Parietal lobe (tissue), 1 donor: ENCODE results near the gene TRIP11. TPM values are rescaled to one million over a fixed set of nuclear protein-coding genes. Genes with fewer than 3 reads are reported as not detected.

Source experiments
- total RNA-seq: library from RNA; depleted of rRNA; stranded (reverse); fragments of >200 nt; gene quantifications from one replicate; pipeline ENCODE4 v1.2.3, GENCODE V29; 2014

Gene TRIP11
- total RNA-seq = 39.4 TPM

DNA sequence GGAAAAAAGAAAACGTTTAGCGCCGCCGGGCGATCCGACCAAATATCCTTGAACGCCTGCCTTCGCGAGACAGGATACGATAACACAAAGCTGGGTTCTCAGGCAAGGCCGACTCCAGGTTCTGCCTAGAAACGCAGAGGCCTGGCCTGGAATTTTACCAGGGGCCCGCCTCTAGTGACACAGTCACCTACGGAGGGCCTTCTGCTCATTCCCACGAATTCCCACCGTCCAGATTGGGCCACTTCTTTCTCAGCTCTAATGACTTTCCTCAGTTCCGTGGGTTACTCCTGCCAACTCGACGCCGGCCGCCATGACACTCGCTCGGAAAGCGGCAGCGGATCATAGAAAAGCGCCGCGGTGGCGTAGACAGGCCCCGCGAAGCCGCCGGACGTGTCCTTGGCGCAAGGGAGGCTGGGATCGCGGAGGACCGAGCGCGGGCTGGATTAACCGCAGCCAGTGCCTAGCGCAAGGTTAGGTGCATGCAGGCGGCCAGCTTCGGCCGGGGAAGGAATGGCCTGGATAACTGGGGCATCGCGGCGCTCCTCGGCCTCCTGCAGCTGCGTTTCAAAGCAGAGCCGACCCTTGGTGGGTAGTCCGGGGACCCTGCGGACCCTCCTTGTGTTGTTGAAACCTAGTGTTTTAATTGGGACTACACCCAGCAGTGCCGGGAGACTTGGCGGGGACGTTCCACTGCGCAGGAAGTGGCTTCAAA lies at the start of gene TRIP11:
TSS of gene TRIP11 (minus strand) at position 341 of the 712 bp plus-strand sequence. CDS start 374 bp downstream, outside the sequence.

DNA sequence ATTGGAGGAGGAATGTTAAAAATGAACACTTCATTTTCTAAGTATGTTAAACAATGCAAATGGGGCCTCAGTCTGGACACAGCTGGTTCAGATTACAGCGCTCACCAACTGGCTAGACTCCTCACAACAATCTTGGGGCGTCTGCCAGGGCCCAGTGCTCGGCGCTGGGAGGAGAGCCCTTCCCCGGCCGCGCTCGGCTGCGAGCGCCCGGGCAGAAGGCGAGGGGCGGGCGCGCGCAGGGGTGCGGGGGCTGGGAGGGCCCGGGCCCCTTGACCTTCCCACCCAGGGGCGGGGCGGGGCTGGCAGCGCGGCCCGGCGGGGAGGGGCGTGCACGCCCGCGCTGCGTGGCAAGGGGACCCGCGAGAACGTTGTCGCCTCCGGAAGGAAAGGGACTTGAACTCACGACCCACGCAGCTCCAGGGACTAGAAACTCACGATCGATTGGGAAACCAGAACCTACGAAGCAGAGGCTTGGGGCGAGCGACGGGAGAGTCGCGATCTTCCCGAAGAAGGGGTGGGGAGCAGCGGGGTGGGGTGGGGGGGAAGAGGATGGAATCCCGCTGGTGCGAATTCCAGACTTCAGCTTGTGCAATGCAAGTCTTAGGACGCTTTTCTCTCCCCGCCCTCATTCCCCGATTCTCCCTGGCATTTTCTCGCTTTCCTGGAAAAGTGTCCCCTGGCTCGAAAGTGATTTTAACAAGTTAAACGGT lies 92.2 kb downstream of the TRIP11 start, which contains the start of gene FBLN5:
TSS of gene FBLN5 (minus strand) at position 220 of the 710 bp plus-strand sequence. CDS start 465 bp downstream, outside the sequence.

Other genes with a start within 250 kb of the TRIP11 start
- 5.6 TPM for gene TC2N, start 172.5 kb downstream of the TRIP11 start, total RNA-seq
- gene FBLN5, start 92.4 kb downstream of the TRIP11 start, total RNA-seq = 1.6 TPM
- 36.0 TPM for gene ATXN3, start 66.5 kb upstream of the TRIP11 start, total RNA-seq
- 165 TPM for gene NDUFB1, start 81.6 kb upstream of the TRIP11 start, total RNA-seq
- 21.9 TPM for gene CPSF2, start 81.9 kb upstream of the TRIP11 start, total RNA-seq